Panc1 (cell line): ENCODE measurements around the gene HINT3. TPM values are rescaled to one million over a fixed set of nuclear protein-coding genes. Genes with fewer than 3 reads are reported as not detected.

Experiments
- ATAC-seq: fragments of 200-7000 bp; cut with Tn5 transposase; 2 replicates; pipeline ENCODE4 v1.9.1; 2020; ENCODE audit warnings: mild to moderate bottlenecking, moderate library complexity
- BruUV-seq: library from RNA; stranded (reverse); fragments of 400-500 nt; replicated peaks from 2 replicates; lab custom pipeline; 2021; lab: Mats Ljungman, UMichigan
- CTCF ChIA-PET: fragments of 300-600 bp; sonication (Branson Sonifier 250); formaldehyde crosslinking; loops from one replicate; lab custom pipeline; 2022; ENCODE audit warnings: antibody characterized with exemption; lab: Charles Lee
- POLR2A ChIA-PET: fragments of 300-600 bp; sonication (Branson Sonifier 250); formaldehyde crosslinking; loops from one replicate; lab custom pipeline; 2022; ENCODE audit warnings: antibody characterized with exemption; lab: Charles Lee
- DNase-seq: peaks from one replicate; pipeline ENCODE4 v3.0.0-alpha.2; 2010; ENCODE audit warnings: low read depth, low spot score
- H3K27ac ChIP-seq: 2 replicates; pipeline ENCODE4 v1.5.1; 2011; ENCODE audit warnings: mild to moderate bottlenecking, low read length, inconsistent platforms
- H3K27me3 ChIP-seq: fragments of 200-500 bp; sonication (Bioruptor generic); 2 replicates; pipeline ENCODE4 v1.6.0; 2014; ENCODE audit warnings: low read length, inconsistent platforms; ENCODE audit not compliant: control insufficient read depth, insufficient read depth
- H3K36me3 ChIP-seq: fragments of 200-500 bp; sonication (Bioruptor generic); 2 replicates; pipeline ENCODE4 v1.5.1; 2014; ENCODE audit warnings: inconsistent platforms, mild to moderate bottlenecking, low read length, moderate library complexity; ENCODE audit not compliant: control insufficient read depth, insufficient read depth
- H3K4me1 ChIP-seq: 2 replicates; pipeline ENCODE4 v1.5.1; 2011; ENCODE audit warnings: inconsistent platforms, mild to moderate bottlenecking, low read length, moderate library complexity; ENCODE audit not compliant: control insufficient read depth, insufficient read depth
- H3K4me3 ChIP-seq, 2 experiments: 2 replicates each; pipeline ENCODE4 v1.5.1; 2011 to 2012; ENCODE audit warnings: low read depth in 2 of 2, low read length in 2 of 2, mild to moderate bottlenecking in 2 of 2, inconsistent platforms in 1 of 2, moderate library complexity in 1 of 2
- H3K9me3 ChIP-seq: fragments of 200-500 bp; sonication (Bioruptor generic); 2 replicates; pipeline ENCODE4 v1.5.1; 2014; ENCODE audit warnings: low read depth, mild to moderate bottlenecking, inconsistent platforms, low read length, moderate library complexity; ENCODE audit not compliant: control insufficient read depth, insufficient read depth
- POLR2AphosphoS5 ChIP-seq: IDR thresholded peaks from 2 replicates; pipeline ENCODE4 v1.6.1; 2012; ENCODE audit warnings: mild to moderate bottlenecking, low read depth, low read length, moderate library complexity
- SIN3A ChIP-seq: IDR thresholded peaks from 2 replicates; pipeline ENCODE4 v1.6.1; 2012; ENCODE audit warnings: low read depth, mild to moderate bottlenecking, low read length, moderate library complexity, borderline replicate concordance; ENCODE audit not compliant: insufficient read depth
- TCF7L2 ChIP-seq: IDR thresholded peaks from 2 replicates; pipeline ENCODE4 v1.6.1; 2011; ENCODE audit warnings: mild to moderate bottlenecking, low read depth, low read length, inconsistent platforms
- in situ Hi-C: cut with HindIII; loops from 2 replicates; pipeline ENCODE4 v1.10.0; 2016; ENCODE audit warnings: low sequenced_read_pairs, low pct_unique_long_range_greater_than_20kb
- intact Hi-C: fragments of 100-400 bp; cut with micrococcal nuclease; formaldehyde crosslinking; loops from one replicate; pipeline ENCODE4 v1.10.0; 2022; ENCODE audit not compliant: unreplicated experiment
- total RNA-seq: library from RNA; stranded (reverse); gene quantifications from one replicate; pipeline ENCODE4 v1.2.1, GENCODE V29; 2021; ENCODE audit not compliant: unreplicated experiment
- TF ChIP-seq, protein P1 (sequence below): fragments of 450-650 bp; IDR thresholded peaks from 2 replicates; pipeline ENCODE4 v1.5.1; 2017; ENCODE audit warnings: mild to moderate bottlenecking
- TF ChIP-seq, protein P2 (sequence below), 2 experiments: IDR thresholded peaks; 2 replicates each; pipeline ENCODE4 v1.6.1; 2011 to 2012; ENCODE audit warnings: low read depth in 2 of 2, control low read depth in 1 of 2, low read length in 1 of 2, mild to moderate bottlenecking in 1 of 2, moderate library complexity in 1 of 2; ENCODE audit not compliant: insufficient read depth in 1 of 2

HINT3 gene
- total RNA-seq, 1 experiment from 2014 or later, result 11.5 TPM

DNA sequence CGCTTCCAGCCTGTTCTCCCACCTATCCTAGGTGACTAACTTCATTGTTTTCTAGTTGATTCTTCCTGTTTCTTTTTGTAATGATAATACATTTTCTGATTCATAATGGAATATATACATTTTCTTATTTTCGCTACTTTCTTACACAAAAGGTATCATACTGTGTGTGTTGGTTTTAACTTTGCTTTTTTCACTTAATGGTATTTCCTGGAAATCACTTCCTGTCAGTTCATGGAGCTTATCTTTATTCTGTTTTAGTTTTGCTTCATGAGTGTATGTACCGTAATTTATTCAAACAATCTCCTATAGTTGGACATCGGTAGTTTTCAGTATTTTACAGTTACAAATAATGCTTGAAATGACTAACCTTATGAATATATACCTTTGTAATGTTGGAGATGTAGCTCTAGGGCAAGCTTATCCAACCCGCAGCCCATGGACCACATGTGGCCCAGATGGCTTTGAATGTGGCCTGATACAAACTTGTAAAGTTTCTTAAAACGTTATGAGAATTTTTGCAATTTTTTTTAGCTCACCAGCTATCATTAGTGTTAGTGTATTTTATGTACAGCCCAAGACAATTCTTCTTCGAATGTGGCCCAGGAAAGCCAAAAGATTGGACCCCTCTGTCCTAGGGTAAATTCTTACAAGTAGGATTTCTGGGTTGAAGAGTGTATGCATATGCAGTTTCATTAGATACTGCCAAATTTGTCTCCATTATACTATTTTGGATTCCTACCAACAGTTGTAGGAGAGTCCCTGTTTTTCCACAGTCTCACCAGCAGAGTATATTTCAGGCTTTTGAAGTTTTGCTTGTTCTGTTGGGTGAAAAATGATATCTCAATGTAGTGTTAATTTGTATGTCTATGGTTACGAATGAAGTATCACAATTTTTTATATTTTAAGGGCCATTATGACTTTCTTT lies 46.4 kb downstream of the HINT3 start:
- CTCF ChIA-PET, result no interaction called here

DNA sequence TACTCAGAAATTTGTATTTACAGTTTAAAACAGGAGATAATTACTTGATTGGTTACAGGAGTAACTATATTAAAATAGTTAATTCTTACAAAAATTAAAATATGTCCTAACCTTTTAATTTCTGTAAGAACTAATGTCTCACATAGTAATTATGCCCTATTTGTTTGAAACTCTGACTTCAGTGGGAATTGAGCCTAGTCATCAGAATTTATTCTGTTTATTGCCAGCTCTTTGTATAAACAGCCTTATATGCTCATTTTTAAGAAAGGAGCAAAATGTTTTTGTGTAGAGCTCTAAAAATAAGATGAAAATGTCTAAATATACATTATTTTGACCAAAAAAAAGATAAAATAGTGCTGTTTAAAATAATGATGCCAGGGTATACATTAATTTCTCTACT lies 51.2 kb downstream of the HINT3 start:
- no peaks in the 10 kb centered on the region for H3K27me3 ChIP-seq
- H3K4me1 ChIP-seq, result no peaks in the 10 kb centered on the region
- DNase-seq (no peak), ATAC-seq (no peak)
- intact Hi-C loops (no loop called here), in situ Hi-C loops (no loop called here)
- BruUV-seq, result no TSS peak
- no peak overlapping the region for H3K4me3 ChIP-seq
- peaks cover 31% of the 10 kb centered on the region for H3K36me3 ChIP-seq
- CTCF ChIA-PET, result interaction anchor here (0.5 kb wide), 1 partner anchor 9 kb away, joined by 10 read pairs; no protein-coding TSS in a partner anchor
- TF ChIP-seq TCF7L2, result no peak
- TF ChIP-seq, protein P1, sequence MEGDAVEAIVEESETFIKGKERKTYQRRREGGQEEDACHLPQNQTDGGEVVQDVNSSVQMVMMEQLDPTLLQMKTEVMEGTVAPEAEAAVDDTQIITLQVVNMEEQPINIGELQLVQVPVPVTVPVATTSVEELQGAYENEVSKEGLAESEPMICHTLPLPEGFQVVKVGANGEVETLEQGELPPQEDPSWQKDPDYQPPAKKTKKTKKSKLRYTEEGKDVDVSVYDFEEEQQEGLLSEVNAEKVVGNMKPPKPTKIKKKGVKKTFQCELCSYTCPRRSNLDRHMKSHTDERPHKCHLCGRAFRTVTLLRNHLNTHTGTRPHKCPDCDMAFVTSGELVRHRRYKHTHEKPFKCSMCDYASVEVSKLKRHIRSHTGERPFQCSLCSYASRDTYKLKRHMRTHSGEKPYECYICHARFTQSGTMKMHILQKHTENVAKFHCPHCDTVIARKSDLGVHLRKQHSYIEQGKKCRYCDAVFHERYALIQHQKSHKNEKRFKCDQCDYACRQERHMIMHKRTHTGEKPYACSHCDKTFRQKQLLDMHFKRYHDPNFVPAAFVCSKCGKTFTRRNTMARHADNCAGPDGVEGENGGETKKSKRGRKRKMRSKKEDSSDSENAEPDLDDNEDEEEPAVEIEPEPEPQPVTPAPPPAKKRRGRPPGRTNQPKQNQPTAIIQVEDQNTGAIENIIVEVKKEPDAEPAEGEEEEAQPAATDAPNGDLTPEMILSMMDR, result no peak
- TF ChIP-seq SIN3A, result no peak
- TF ChIP-seq POLR2AphosphoS5, result no peak
- TF ChIP-seq, protein P2, sequence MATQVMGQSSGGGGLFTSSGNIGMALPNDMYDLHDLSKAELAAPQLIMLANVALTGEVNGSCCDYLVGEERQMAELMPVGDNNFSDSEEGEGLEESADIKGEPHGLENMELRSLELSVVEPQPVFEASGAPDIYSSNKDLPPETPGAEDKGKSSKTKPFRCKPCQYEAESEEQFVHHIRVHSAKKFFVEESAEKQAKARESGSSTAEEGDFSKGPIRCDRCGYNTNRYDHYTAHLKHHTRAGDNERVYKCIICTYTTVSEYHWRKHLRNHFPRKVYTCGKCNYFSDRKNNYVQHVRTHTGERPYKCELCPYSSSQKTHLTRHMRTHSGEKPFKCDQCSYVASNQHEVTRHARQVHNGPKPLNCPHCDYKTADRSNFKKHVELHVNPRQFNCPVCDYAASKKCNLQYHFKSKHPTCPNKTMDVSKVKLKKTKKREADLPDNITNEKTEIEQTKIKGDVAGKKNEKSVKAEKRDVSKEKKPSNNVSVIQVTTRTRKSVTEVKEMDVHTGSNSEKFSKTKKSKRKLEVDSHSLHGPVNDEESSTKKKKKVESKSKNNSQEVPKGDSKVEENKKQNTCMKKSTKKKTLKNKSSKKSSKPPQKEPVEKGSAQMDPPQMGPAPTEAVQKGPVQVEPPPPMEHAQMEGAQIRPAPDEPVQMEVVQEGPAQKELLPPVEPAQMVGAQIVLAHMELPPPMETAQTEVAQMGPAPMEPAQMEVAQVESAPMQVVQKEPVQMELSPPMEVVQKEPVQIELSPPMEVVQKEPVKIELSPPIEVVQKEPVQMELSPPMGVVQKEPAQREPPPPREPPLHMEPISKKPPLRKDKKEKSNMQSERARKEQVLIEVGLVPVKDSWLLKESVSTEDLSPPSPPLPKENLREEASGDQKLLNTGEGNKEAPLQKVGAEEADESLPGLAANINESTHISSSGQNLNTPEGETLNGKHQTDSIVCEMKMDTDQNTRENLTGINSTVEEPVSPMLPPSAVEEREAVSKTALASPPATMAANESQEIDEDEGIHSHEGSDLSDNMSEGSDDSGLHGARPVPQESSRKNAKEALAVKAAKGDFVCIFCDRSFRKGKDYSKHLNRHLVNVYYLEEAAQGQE (IDR thresholded peaks at IDR 0.05; ENCODE audit: insufficient read depth in 1 of 2, low read depth in 2 of 2, low read length in 1 of 2), result no peak
- POLR2A ChIA-PET, result no interaction called here
- no peaks in the 10 kb centered on the region for H3K9me3 ChIP-seq
- no peak overlapping the region for H3K27ac ChIP-seq

More for the DNA sequence above, 46.4 kb downstream of the HINT3 start:
- in situ Hi-C loops (no loop called here), intact Hi-C loops (no loop called here)
- TF ChIP-seq TCF7L2 (no peak), POLR2AphosphoS5 (no peak), SIN3A (no peak)
- TF ChIP-seq, protein P2 (IDR thresholded peaks at IDR 0.05; ENCODE audit: insufficient read depth in 1 of 2, low read depth in 2 of 2, low read length in 1 of 2), result no peak
- TF ChIP-seq, protein P1, result no peak
- Histone ChIP-seq H3K36me3 (peaks cover 35% of the 10 kb centered on the region), H3K9me3 (no peaks in the 10 kb centered on the region), H3K4me3 (no peak overlapping the region), H3K27me3 (no peaks in the 10 kb centered on the region), H3K27ac (no peak overlapping the region), H3K4me1 (no peaks in the 10 kb centered on the region)
- no peak for ATAC-seq
- no TSS peak for BruUV-seq
- no peak for DNase-seq
- POLR2A ChIA-PET, result no interaction called here
